Activated CD8-positive, alpha-beta T cell treated with anti-CD3 and anti-CD28 coated beads for 36 hours (primary cell): Measurements from ENCODE around the gene SCART1. TPM values are rescaled to one million over a fixed set of nuclear protein-coding genes. Genes with fewer than 3 reads are reported as not detected.
"Not testable (repeated sequence)": the region's sequence is repeated elsewhere in the genome, so short reads cannot be mapped to it uniquely, and the experiment has no call there.

Source experiments
- ATAC-seq: fragments of 200-7000 bp; cut with Tn5 transposase; one replicate; pipeline ENCODE4 v1.10.0; 2021; ENCODE audit warnings: mild to moderate bottlenecking, moderate library complexity
- CTCF ChIA-PET: fragments of 350-600 bp; sonication (Branson Sonifier 250); formaldehyde crosslinking; loops from one replicate; lab custom pipeline; 2021; ENCODE audit warnings: antibody characterized with exemption; lab: Charles Lee
- POLR2A ChIA-PET: fragments of 350-600 bp; sonication (Branson Sonifier 250); formaldehyde crosslinking; loops from one replicate; lab custom pipeline; 2021; ENCODE audit warnings: antibody characterized with exemption; lab: Charles Lee
- DNase-seq: peaks from one replicate; pipeline ENCODE4 v3.0.0-alpha.2; 2020
- H3K27ac Mint-ChIP-seq: one replicate; pipeline ENCODE4 v1.8.0; 2021; ENCODE audit warnings: mild to moderate bottlenecking, mixed read lengths
- H3K27me3 Mint-ChIP-seq: one replicate; pipeline ENCODE4 v1.8.0; 2021; ENCODE audit warnings: mixed read lengths
- H3K36me3 Mint-ChIP-seq: one replicate; pipeline ENCODE4 v1.8.0; 2021; ENCODE audit warnings: low read depth, mixed read lengths
- H3K4me1 Mint-ChIP-seq: one replicate; pipeline ENCODE4 v1.8.0; 2021; ENCODE audit warnings: low read depth, mixed read lengths
- H3K4me3 Mint-ChIP-seq: one replicate; pipeline ENCODE4 v1.8.0; 2021; ENCODE audit warnings: mild to moderate bottlenecking, moderate library complexity, mixed read lengths
- H3K9me3 Mint-ChIP-seq: one replicate; pipeline ENCODE4 v1.8.0; 2021; ENCODE audit warnings: mixed read lengths
- CTCF ChIP-seq: fragments of 200-600 bp; IDR thresholded peaks from one replicate; pipeline ENCODE4 v1.8.0; 2022; ENCODE audit warnings: antibody characterized with exemption, mild to moderate bottlenecking
- intact Hi-C: fragments of 100-400 bp; cut with micrococcal nuclease; formaldehyde crosslinking; loops from one replicate; pipeline ENCODE4 v1.10.0; 2022
- total RNA-seq, 2 experiments: library from RNA; stranded (reverse); gene quantifications; one replicate each; pipeline ENCODE4 v1.2.3, GENCODE V29; 2021

SCART1 gene
- total RNA-seq, 2 experiments from 2014 or later, result 2.8 to 2.9 TPM

- Mint-ChIP-seq H3K36me3 (peaks cover 8% of the 10 kb centered on the region), H3K9me3 (no peaks in the 10 kb centered on the region), H3K4me3 (no peak overlapping the region), H3K4me1 (no peaks in the 10 kb centered on the region), H3K27me3 (no peaks in the 10 kb centered on the region), H3K27ac (no peak overlapping the region)
- ATAC-seq, result peak; percentile 31
- DNase-seq, result no peak
- ChIA-PET CTCF (no interaction called here), POLR2A (interaction anchor here (2.7 kb wide), 1 partner anchor 12 kb away, joined by 8 read pairs; no protein-coding TSS in a partner anchor)
- no peak for TF ChIP-seq CTCF
- intact Hi-C loops, result no loop called here
Observed at GRCh38 chr10:133422807-133423771, 30.7 kb upstream of the SCART1 start.

GRCh38 chr10:133424102-133424501 lies 29.6 kb upstream of the SCART1 start:
- H3K9me3 Mint-ChIP-seq, H3K4me3 Mint-ChIP-seq, ATAC-seq, POLR2A ChIA-PET, DNase-seq, H3K27me3 Mint-ChIP-seq, intact Hi-C loops, CTCF ChIA-PET, H3K4me1 Mint-ChIP-seq, H3K27ac Mint-ChIP-seq, H3K36me3 Mint-ChIP-seq: not testable (repeated sequence)

- H3K27me3 Mint-ChIP-seq, POLR2A ChIA-PET, H3K4me1 Mint-ChIP-seq, H3K27ac Mint-ChIP-seq, intact Hi-C loops, H3K4me3 Mint-ChIP-seq, H3K9me3 Mint-ChIP-seq, CTCF ChIA-PET, ATAC-seq, H3K36me3 Mint-ChIP-seq, DNase-seq: not testable (repeated sequence)
Observed at GRCh38 chr10:133424601-133425000, 29.1 kb upstream of the SCART1 start, which contains the start of gene SPRN. TSS of gene SPRN (minus strand) at chr10:133424625. CDS start at chr10:133423681, 944 bp downstream.

- ATAC-seq, H3K27ac Mint-ChIP-seq, H3K36me3 Mint-ChIP-seq, intact Hi-C loops, H3K4me1 Mint-ChIP-seq, H3K9me3 Mint-ChIP-seq, H3K27me3 Mint-ChIP-seq, POLR2A ChIA-PET, H3K4me3 Mint-ChIP-seq, DNase-seq: not testable (repeated sequence)
- CTCF ChIA-PET, result interaction anchor here (1.1 kb wide), 1 partner anchor 8 kb away, joined by 4 read pairs; no protein-coding TSS in a partner anchor
Observed at GRCh38 chr10:133429571-133429970, 24.2 kb upstream of the SCART1 start.

- DNase-seq, H3K27me3 Mint-ChIP-seq, H3K4me1 Mint-ChIP-seq, H3K4me3 Mint-ChIP-seq, H3K36me3 Mint-ChIP-seq, H3K27ac Mint-ChIP-seq, POLR2A ChIA-PET, CTCF ChIA-PET, intact Hi-C loops, H3K9me3 Mint-ChIP-seq, ATAC-seq: not testable (repeated sequence)
Observed at GRCh38 chr10:133431888-133432613, 21.7 kb upstream of the SCART1 start.

GRCh38 chr10:133432789-133433188 lies 21.0 kb upstream of the SCART1 start:
- ATAC-seq, H3K4me3 Mint-ChIP-seq, H3K4me1 Mint-ChIP-seq, H3K9me3 Mint-ChIP-seq, H3K27me3 Mint-ChIP-seq, H3K36me3 Mint-ChIP-seq, H3K27ac Mint-ChIP-seq, DNase-seq, CTCF ChIA-PET, intact Hi-C loops, POLR2A ChIA-PET: not testable (repeated sequence)

- ATAC-seq (peak; percentile 45), DNase-seq (peak; percentile 41)
- CTCF ChIA-PET, result interaction anchor here (0.5 to 3.0 kb wide), 27 partner anchors 8 to 178 kb away, joined by 3 to 29 read pairs (median 5); no protein-coding TSS in a partner anchor
- H3K27me3 Mint-ChIP-seq, result peaks cover 9% of the 10 kb centered on the region
- no peak overlapping the region for H3K4me3 Mint-ChIP-seq
- peak; percentile 57 for TF ChIP-seq CTCF
- H3K4me1 Mint-ChIP-seq, result peaks cover 18% of the 10 kb centered on the region
- POLR2A ChIA-PET, result interaction anchor here (1.3 kb wide), 1 partner anchor 51 kb away, joined by 3 read pairs; no protein-coding TSS in a partner anchor
- intact Hi-C loops, result loop anchor here (5.0 kb wide), 2 partner anchors 59 to 134 kb away; no protein-coding TSS in a partner anchor
- H3K9me3 Mint-ChIP-seq, result no peaks in the 10 kb centered on the region
- no peaks in the 10 kb centered on the region for H3K36me3 Mint-ChIP-seq
- H3K27ac Mint-ChIP-seq, result no peak overlapping the region
Observed at GRCh38 chr10:133438711-133439273, 15.0 kb upstream of the SCART1 start.
